Thymus (tissue), 11 donors: ENCODE data around the gene APOBEC4. TPM values are rescaled to one million over a fixed set of nuclear protein-coding genes. Genes with fewer than 3 reads are reported as not detected.

Experiments used
- DNase-seq, 9 donors: peaks; one replicate each; pipeline ENCODE4 v3.0.0-alpha.2; 2013; ENCODE audit warnings: low spot score in 9 of 9, low read depth in 6 of 9, missing footprints in 1 of 9
- H3K27ac ChIP-seq, 2 donors: one replicate each; pipeline ENCODE4 v1.5.1; 2013; ENCODE audit warnings: control low read depth in 1 of 2, low read depth in 1 of 2, low read length in 1 of 2, mild to moderate bottlenecking in 1 of 2, moderate library complexity in 1 of 2
- H3K27me3 ChIP-seq, 2 donors: one replicate each; pipeline ENCODE4 v1.5.1; 2013; ENCODE audit warnings: low read length in 1 of 2; ENCODE audit not compliant: control insufficient read depth in 2 of 2, insufficient read depth in 1 of 2
- H3K36me3 ChIP-seq, 2 donors: one replicate each; pipeline ENCODE4 v1.5.1; 2013; ENCODE audit warnings: low read length in 1 of 2, mild to moderate bottlenecking in 1 of 2, moderate library complexity in 1 of 2; ENCODE audit not compliant: control insufficient read depth in 2 of 2, insufficient read depth in 2 of 2
- H3K4me1 ChIP-seq, 2 donors: one replicate each; pipeline ENCODE4 v1.5.1; 2013; ENCODE audit warnings: low read length in 2 of 2; ENCODE audit not compliant: control insufficient read depth in 2 of 2, insufficient read depth in 2 of 2
- H3K4me3 ChIP-seq, 2 donors: one replicate each; pipeline ENCODE4 v1.5.1; 2013; ENCODE audit warnings: low read length in 2 of 2, control low read depth in 1 of 2, mild to moderate bottlenecking in 1 of 2
- H3K9me3 ChIP-seq, 2 donors: one replicate each; pipeline ENCODE4 v1.5.1; 2013; ENCODE audit warnings: low read length in 1 of 2, mild to moderate bottlenecking in 1 of 2; ENCODE audit not compliant: control insufficient read depth in 2 of 2, insufficient read depth in 1 of 2
- WGBS: extraction: QIAGEN DNeasy Blood & Tissue Kit; methylation state at CpG from one replicate; pipeline ENCODE4 v1.1.7; 2013; 5-methylcytosine and 5-hydroxymethylcytosine counted together
- polyA plus RNA-seq: library from polyadenylated mRNA; stranded (reverse); fragments of 200-250 nt; gene quantifications from one replicate; pipeline ENCODE4 v1.2.3, GENCODE V29; 2013
- total RNA-seq: library from RNA; stranded (reverse); fragments of 120-200 nt; gene quantifications from one replicate; pipeline ENCODE4 v1.2.4, GENCODE V29; 2013
- donor health status: healthy.

Gene APOBEC4
- total and polyA plus RNA-seq, 2 donors: 0.02 TPM; not detected in 1

GRCh38 chr1:183675883-183676585 is 22.9 kb upstream of the APOBEC4 start:
- DNase-seq: no peak
- Histone ChIP-seq H3K27me3 (no peaks in the 10 kb centered on the region), H3K4me3 (no peak overlapping the region), H3K4me1 (no peaks in the 10 kb centered on the region), H3K27ac (no peak overlapping the region), H3K9me3 (no peaks in the 10 kb centered on the region), H3K36me3 (no peaks in the 10 kb centered on the region)
- 98% methylated on average over 3 of the region's 3 CpGs for WGBS

GRCh38 chr1:183675381-183675780 is 22.3 kb upstream of the APOBEC4 start:
- Histone ChIP-seq H3K9me3 (no peaks in the 10 kb centered on the region), H3K27ac (no peak overlapping the region), H3K27me3 (no peaks in the 10 kb centered on the region), H3K4me1 (no peaks in the 10 kb centered on the region), H3K4me3 (no peak overlapping the region), H3K36me3 (no peaks in the 10 kb centered on the region)
- no peak for DNase-seq

- H3K4me3 ChIP-seq: no peak overlapping the region
- H3K36me3 ChIP-seq: no peaks in the 10 kb centered on the region
- no peak overlapping the region for H3K27ac ChIP-seq
- no peaks in the 10 kb centered on the region for H3K4me1 ChIP-seq
- no peaks in the 10 kb centered on the region for H3K9me3 ChIP-seq
- 96% methylated on average over 2 of the region's 2 CpGs for WGBS
- H3K27me3 ChIP-seq: no peaks in the 10 kb centered on the region
- DNase-seq: no peak
Measured at GRCh38 chr1:183674886-183675285, 21.8 kb upstream of the APOBEC4 start.

GRCh38 chr1:183674339-183674738 is 21.2 kb upstream of the APOBEC4 start:
- no peak for DNase-seq
- Histone ChIP-seq H3K4me1 (no peaks in the 10 kb centered on the region), H3K27me3 (no peaks in the 10 kb centered on the region), H3K27ac (no peak overlapping the region), H3K36me3 (no peaks in the 10 kb centered on the region), H3K9me3 (no peaks in the 10 kb centered on the region), H3K4me3 (no peak overlapping the region)
- 98% methylated on average over 1 of the region's 1 CpG for WGBS

- Histone ChIP-seq H3K4me3 (no peak overlapping the region), H3K27ac (no peak overlapping the region), H3K4me1 (no peaks in the 10 kb centered on the region), H3K36me3 (no peaks in the 10 kb centered on the region), H3K27me3 (no peaks in the 10 kb centered on the region), H3K9me3 (no peaks in the 10 kb centered on the region)
- WGBS: 95% methylated on average over 2 of the region's 2 CpGs
- no peak for DNase-seq
Measured at GRCh38 chr1:183673605-183674323, 20.6 kb upstream of the APOBEC4 start.

GRCh38 chr1:183670169-183670568 is 17.1 kb upstream of the APOBEC4 start:
- H3K27ac ChIP-seq: no peak overlapping the region
- 99% methylated on average over 1 of the region's 1 CpG for WGBS
- H3K4me1 ChIP-seq: no peaks in the 10 kb centered on the region
- no peaks in the 10 kb centered on the region for H3K9me3 ChIP-seq
- H3K36me3 ChIP-seq: no peaks in the 10 kb centered on the region
- no peak overlapping the region for H3K4me3 ChIP-seq
- DNase-seq: no peak
- H3K27me3 ChIP-seq: no peaks in the 10 kb centered on the region

- no peaks in the 10 kb centered on the region for H3K36me3 ChIP-seq
- peaks cover 7 to 9% of the 10 kb centered on the region in 2 donors for H3K4me1 ChIP-seq
- H3K27me3 ChIP-seq: no peaks in the 10 kb centered on the region
- H3K4me3 ChIP-seq: no peak overlapping the region
- WGBS: 96% methylated on average over 3 of the region's 3 CpGs
- H3K27ac ChIP-seq: no peak overlapping the region
- no peaks in the 10 kb centered on the region for H3K9me3 ChIP-seq
- DNase-seq: no peak
Measured at GRCh38 chr1:183656355-183656754, 3.2 kb upstream of the APOBEC4 start.

GRCh38 chr1:183655562-183656075 is 2.5 kb upstream of the APOBEC4 start:
- Histone ChIP-seq H3K9me3 (no peaks in the 10 kb centered on the region), H3K36me3 (no peaks in the 10 kb centered on the region), H3K4me1 (peaks cover 7 to 9% of the 10 kb centered on the region in 2 donors), H3K27me3 (no peaks in the 10 kb centered on the region), H3K27ac (no peak overlapping the region), H3K4me3 (no peak overlapping the region)
- DNase-seq: peak in 6 of 9 donors; percentile 50 to 82 (median 70)
- WGBS: 16% methylated on average over 4 of the region's 4 CpGs

GRCh38 chr1:183654706-183655105 is 1.6 kb upstream of the APOBEC4 start:
- H3K9me3 ChIP-seq: no peaks in the 10 kb centered on the region
- H3K4me1 ChIP-seq: peaks cover 7 to 9% of the 10 kb centered on the region in 2 donors
- H3K36me3 ChIP-seq: no peaks in the 10 kb centered on the region
- DNase-seq: no peak
- no peaks in the 10 kb centered on the region for H3K27me3 ChIP-seq
- H3K27ac ChIP-seq: no peak overlapping the region
- no peak overlapping the region for H3K4me3 ChIP-seq
